NCI-H345 (cell line): ENCODE data around the gene C1orf167.

ENCODE experiments used
- DNase-seq: peaks from one replicate; lab custom pipeline; 2025; lab: John Stamatoyannopoulos, UW

Gene C1orf167

DNA sequence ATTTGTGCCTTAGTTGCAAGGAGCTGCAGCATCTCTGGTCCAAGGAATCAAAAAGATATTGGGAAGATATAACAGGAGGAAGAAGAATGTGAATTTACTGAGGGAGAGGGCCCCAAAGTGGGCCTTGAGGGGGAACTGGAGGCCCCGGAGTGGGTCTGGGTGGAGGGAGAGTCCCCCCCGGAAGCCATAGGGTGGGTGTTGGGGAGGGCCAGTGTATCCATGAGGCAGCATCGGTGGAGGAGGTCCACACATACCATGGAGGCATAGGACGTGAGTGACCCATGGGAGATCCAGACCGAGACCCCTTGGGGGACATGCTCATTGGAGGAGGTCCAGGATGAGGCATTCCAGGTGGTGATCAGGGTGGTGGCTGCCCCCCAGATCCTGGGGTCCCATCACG lies 708 bp upstream of the C1orf167 start:
- DNase-seq: no peak

DNA sequence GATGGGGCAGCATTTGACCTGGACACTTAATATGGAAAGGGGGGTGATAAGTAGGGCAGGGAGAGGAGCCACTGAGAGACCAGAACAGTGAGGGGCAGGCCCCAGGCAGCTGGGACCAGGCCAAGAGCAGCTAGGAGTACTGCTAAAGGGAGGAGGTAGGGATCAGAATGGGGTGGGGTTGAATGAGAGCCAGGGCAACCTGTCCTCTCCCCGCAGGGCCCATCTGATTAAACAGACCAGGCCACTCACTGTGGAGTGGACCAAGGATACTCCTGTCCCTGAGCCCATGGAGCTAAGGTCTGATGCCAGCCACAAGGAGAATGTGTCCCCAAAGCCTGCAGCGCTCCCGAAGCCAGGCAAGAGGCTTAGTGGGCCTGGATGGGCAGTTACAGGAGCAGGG lies 2.1 kb downstream of the C1orf167 start:
- DNase-seq: no peak

DNA sequence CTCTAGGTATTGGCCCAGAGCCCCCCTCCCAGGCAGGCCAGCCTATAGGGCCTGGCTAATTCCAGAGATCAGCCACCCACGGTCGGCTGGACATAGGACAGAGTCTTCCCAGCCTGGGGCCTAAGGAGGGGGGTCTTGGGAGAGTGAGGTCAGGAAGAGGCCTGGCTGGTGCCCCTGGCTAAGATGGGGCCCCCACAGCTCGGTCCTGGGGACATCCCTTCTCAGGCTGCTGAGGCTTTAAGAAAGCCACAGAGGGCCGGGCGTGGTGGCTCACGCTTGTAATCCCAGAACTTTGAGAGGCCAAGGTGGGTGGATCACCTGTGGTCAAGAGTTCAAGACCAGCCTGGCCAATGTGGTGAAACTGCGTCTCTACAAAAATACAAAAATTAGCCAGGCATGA lies 2.5 kb downstream of the C1orf167 start:
- DNase-seq: no peak

DNA sequence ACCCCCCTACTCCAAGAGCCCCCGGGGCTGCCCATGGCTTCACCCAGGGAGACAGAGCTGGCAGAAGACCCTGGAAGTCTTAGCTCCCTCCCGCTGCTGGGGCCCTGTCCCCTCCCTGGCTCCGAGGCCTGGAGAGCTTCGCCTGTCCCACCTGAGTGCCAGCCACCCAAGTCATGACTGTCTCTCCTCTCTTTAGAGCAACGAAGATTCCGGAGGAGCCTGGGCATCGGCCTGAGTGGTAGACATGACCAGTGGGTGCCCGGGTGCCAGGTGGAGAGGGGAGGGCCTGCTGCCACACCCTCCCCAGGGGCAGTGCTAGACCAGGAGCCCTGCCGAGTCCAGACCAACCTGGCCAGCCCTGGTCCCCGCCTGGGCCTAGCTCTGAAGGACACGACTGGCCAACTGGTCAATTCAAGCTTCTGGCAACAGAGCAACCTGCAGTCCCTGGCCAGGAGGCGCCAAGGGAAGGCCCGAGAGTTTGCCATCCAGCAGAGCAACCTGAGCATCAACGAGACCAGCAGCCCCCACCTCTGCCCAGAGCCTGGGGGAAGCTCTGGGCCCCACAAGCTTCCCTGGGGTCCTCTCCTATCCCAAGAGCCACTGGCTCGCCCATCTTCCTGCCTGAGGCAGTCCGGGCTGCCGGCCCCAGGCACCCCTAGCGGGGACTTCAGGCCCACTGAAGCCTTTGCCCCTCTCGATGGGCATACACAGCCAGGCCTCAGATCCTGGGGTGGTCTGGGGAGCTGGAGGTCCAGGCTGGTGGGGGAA lies 3.9 kb downstream of the C1orf167 start:
- no peak for DNase-seq

DNA sequence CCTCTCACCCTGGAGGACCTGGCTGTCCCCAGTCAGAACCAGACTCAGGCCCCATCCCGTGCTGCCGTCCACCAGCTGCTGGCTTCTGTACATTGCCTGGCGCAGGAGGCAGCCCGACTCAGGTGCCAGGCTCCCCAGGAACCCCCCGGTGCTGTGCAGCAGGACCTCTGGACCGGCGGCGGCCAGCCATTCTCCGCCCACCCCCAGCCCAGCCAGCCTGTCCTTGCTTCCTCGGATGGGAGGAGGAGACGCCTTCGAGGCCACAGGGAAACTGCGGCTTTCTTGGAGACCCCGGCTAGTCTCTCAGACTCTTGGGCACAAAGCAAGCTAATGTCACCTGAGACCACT lies 4.4 kb downstream of the C1orf167 start:
- DNase-seq: no peak

DNA sequence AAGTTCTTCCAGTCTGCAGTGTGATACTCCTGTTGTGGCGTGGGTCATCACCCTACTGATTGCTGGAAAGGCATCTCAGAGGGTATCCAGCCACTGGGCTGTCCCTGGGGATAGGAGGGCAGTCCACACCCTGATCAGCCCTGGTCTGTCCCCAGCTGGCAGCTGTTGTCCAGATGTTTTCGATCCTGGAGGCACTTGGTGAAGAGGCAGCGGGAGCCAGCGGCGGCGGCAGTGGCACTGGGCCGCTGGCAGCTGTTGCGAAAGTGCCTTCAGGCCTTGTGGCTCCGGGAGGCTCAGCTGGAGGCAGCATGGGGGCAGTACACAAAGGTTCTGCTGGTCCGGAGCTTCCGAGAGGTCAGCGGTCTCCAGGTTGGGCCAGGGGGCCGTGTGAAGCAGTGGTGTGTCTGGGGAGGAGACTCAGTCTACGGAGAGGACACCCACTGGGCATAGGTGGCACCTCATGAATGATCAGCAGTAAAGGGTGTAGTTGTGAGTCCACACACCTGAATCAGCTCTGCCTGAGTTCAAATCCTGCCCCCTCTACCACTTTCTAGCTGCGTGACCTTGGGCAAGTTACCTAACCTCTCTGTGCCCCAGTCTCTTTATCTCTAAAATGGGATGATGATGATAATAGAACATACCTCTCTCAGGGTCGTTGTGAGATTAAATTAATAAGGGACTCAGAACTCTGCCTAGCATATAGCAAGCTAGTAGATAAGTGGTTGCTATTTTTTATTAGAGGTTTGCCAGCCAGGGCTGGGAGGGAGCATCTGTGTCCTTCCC lies 6.1 kb downstream of the C1orf167 start:
- DNase-seq: no peak

DNA sequence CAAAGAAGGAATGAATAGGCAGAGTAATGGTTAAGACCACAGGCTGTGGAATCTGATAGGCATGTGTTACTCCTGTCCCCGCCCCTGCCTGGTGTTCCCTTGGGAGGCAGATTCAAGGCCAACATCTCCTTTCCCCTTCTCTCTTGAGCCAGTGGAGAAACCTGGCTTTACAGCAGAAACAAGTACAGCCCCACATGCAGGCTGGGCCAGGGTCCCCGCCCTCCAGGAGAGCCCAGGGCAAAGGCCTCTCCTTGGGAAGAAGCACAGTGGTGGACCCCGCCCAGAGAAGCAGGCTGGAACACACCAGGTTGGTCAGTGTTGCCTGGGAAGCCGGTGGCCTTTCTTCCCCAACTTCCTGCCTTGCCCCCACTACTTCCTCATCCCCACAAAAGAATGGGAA lies 6.8 kb downstream of the C1orf167 start:
- DNase-seq: no peak

DNA sequence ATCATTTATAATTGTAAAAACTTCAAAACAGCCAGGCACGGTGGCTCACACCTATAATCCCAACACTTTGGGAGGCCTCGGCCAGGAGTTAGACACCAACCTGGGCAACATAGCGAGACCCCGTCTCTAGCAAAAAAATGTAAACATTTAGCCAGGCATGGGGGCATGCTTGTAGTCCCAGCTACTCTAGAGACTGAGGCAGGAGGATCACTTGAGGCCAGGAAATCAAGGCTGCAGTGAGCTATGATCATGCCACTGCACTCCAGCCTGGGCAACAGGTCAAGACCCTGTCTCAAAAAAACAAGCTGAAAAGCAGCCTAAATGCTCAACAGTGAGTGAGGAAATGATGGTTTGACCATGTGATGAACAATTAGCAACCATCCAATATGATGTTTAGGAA lies 7.3 kb downstream of the C1orf167 start:
- no peak for DNase-seq

DNA sequence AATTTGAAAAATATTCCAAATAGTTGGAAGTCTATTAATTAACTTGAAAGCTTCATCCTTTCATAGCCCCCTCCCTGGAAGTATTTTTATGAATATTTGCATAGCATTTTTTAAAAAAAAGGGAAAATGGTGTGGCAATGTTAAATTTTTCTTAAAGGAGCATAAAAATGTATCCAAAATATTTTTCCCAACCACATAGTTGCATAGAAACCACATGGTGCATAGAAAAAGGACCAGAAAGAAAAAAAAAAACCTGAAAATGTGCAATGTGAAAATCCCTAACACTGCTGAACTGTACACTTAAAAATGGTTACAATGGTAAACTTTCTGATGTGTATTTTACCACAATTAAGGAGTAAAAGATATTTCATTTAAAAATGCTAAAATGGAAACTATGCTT lies 8.0 kb downstream of the C1orf167 start:
- no peak for DNase-seq

DNA sequence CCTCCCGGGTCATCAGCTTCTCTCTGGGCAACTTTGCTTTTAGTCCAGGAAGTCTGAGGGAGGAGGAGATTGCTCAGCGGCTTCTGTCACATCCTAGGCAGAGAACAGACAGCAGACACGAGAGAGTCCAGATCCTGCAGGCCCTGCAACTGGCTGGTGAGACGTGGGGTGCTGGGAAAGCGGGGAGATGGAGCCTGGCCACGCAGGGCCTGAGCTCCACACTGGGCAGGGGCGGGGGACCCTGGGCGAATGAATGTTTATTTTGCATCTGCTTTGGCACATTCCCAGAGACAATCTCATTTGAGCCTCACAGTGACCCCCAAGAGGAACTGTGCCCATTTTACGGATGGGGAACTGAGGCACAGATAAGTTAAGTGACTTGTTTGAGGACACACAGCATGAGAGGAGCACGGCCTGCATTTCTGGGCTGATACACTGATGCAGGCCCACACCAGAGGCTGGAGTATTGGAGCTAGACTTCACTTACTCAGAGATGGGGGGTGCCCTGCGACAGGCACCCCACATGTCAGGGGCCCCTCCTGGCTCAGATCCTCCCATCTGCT lies 9.6 kb downstream of the C1orf167 start:
- no peak for DNase-seq

DNA sequence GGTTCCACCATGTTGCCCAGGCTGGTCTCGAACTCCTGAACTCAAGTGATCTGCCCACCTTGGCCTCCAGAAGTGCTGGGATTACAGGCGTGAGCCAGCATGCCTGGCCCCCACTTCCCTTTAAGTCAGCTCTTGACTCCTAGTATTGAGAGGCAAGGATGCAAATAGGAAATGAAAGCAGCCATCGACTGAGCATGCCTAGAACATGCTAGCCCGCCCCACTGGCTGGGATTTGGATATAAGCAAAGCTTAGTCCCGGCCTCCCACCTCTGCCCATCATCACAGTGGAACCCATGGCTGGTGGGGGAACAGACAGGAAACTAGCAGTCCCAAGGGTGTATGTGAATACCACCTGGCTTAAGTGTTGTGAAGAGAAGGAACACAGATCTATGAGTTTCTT lies 10.5 kb downstream of the C1orf167 start:
- DNase-seq: no peak

DNA sequence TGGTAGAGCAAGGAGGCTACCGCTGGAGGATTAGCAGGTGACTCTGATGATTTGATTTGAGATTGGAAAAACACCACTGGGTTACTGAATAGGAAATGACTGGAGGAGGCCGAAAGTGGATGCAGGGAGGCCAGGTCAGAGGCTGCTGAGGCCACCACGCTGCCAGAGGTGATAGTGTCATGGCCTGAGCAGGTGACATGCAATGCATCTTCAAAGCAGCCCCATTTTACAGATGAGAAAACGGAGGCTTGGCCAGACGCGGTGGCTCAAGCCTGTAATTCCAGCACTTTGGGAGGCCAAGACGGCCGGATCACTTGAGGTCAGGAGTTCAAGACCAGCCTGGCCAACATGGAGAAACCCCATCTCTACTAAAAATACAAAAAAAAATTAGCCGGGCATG lies 12.8 kb downstream of the C1orf167 start:
- DNase-seq: no peak

DNA sequence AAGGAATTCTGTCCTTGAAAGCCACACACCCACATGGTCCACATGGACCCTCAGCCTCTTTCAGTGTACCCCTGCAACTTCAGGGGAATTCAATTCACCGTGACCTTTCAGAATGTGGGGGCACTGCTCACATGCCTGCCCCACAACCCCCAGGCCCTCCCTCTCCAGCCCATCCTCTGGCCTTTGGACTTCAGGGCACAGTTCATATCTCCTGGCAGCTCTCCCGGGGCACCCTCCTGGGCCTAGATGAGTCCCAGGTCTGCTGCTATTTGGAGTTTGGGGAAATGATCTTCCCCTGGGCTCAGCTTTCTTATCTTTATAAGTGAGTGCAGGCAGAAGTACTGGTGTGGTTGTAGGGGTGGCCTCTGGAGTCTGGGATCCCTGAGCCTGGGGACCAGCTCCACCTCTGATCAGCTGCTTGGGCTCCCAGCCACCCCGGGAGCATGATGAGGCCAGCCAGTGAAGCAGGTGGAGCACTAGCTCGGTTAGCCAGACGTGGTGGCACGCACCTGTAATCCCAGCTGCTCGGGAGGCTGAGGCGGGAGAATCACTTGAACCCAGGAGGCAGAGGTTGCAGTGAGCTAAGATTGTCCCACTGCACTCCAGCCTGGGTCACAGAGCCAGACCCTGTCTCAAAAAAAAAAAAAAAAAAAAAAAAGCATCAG lies 15.8 kb downstream of the C1orf167 start:
- DNase-seq: no peak

DNA sequence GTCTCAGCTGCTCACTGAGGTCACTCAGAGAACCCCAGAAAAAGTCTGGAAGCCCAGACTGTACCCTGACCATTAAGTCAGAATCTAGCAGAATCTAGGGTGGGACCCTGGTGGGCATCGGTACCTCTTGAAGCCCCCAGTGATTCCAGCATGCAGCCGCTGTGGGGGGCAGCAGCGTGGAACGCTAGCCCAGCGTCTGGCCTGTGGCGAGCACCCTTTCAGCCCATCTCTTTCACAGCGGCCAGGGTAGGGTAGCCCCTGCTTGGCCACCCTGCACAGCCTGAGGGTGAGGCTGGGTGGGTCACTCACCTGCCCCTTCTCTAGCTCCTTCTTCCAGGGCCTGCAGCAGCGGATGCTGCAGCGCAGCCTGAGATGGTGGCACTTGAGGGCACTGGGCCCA lies 16.3 kb downstream of the C1orf167 start:
- no peak for DNase-seq

DNA sequence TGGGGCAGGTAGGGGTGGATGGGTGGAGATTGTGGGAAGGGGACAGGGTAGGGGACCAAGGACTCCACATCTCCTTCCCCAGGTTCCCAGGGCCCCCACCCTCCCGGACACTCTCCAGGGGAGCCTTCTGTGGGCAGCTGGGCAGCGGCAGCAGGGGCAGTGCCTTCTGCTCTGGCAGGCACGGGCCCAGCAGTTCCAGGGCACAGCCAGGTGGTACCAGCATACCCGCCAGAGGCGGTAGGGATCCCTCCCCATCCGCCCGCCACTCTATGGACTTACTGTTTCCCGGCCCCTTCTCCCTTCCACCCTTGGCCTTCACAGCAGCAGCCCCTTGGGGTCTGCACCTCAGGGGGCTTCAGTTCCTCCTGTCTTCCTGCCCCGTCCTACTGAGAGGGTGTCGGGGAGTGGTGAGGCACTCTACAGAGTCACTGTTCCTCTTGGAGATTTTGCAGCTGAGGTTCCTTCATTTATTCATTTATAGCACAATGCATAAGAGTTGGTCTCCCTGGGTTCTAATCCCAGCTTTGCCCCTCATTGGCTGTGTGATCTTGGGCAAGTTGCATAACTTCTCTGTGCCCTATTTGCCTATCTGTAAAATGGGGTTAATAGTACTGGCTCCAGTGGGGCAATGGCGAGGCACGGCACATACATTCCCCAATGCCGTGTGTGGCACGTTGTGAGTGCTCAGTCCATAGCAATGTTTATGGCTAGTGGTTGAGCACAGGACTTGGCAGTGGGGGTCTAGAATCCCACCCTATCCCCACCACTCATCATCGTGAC lies 17.0 kb downstream of the C1orf167 start:
- DNase-seq: no peak

DNA sequence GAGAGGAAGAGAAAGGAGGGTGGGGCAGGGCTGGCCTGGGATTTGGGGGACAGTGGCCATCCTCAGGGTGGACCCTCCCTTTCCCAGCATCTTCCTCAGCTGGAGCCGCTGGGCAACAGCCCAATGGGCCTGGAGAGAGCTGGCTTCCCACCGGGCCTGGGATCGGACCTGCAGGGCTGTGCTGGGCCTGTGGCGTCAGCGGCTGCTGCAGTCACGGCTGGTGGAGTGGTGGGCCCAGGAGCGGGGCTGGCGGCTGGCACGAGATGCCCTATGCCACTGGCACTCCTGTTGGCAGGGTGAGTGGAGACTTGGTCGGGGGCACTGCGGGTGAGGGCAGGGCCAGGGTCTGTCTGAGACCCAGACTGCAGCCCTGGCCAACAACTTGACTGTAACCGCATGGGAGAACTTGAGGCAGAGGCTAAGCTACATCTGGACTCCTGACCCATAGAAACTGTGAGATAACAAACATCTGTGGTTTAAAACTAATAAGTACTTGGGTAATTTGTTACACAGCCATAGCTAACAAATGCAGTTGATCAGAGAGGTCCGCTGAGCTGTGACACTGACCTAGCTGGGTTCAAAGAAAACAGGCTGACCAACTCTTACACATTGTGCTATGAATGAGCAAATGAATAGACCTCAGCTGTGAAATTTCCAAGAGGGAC lies 17.9 kb downstream of the C1orf167 start:
- DNase-seq: no peak

DNA sequence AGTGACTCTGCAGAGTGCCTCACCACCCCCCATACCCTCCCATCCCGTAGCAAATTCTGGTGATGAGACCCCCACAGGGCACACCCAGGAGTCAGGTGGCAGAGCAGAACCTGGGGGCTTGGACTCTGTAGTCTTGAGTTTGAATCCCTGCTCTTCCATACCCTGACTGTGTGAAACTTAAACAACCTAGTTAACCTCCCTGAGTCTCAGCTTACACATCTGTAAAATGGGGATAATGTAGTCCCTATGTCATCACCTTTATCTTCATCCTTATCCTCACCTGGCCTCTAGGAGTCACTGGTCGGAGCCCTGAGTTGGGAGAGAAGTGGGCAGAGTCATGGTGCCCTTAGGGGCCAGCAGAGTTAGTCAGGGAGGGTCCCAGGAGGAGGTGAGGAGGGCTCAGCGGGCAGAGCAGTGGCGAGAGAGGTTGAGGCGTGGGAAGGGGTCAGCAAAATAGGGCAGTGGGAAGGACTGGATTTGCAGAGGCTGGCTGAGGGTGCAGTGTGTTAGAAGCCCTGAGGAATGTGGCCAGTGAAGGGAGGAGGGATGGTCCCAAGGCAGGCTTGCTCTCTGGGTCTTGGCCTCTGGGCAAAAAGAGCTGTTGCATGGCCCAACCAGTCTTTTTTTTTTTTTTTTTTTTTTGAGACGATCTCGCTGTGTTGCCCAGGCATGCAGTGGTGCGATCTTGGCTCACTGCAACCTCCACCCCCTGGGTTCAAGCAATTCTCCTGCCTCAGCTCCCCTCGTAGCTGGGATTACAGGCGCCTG lies 18.6 kb downstream of the C1orf167 start:
- no peak for DNase-seq

DNA sequence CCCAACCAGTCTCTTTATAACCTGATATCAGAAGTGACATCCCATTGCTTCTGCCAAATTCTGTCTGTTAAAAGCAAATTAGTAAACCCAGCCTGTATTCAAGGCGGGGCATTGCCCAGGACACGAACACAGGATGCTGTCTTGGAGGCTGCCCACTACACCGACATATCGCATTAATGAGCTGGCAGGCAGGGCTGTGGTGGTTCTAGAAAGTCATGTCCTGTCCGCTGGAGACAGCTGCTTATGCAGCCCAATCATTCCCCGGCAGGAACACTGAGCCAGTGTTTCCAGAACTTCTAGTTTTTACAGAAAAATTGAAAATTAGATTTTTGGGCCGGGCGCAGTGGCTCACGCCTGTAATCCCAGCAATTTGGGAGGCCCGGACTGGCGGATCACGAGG lies 19.3 kb downstream of the C1orf167 start:
- no peak for DNase-seq

DNA sequence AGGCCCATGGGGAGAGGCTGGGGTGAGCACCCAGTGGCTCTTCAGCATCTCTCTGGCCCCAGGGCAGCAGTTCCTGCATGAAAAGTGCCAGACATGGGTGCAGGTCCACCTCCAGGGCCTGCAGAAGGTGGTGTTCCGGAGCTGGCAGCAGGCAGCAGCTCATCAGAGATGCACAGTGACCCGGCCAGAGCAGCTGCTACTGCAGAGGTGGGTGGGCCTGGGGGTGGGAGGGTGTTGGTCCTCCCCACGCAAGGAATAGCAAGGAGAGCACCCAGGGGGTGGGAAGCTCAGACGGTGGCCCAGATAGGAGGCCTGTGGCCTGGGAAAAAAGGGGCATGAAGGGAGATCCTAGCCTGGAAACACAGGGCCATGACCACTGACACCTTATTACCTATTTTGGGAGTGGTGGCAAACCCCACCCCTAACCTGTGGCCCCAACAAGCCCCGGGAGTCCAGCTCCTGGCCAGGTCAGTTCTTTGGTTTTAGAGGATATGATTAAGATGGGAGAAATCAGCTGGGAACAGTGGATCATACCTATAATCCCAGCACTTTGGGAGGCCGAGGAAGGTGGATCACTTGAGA lies 20.2 kb downstream of the C1orf167 start:
- no peak for DNase-seq

DNA sequence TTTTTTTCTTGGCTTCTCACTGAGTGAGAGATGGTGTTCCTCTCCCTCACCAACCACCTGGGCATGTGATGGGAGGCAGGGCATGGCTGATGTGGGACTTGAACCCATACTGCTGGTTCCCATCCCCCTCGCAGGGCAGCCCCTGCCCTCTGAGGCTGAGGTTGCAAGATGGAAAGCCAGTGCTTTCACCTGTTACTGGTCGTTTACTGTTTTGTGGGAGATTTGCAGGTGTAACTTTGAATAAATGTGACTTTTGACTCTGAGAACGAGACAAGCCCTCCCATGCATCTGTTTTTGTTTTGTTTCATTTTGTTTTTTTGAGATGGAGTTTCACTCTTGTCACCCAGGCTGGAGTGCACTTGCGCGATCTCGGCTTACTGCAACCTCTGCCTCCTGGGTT lies 21.6 kb downstream of the C1orf167 start:
- DNase-seq: no peak
